HG03159 (cell line): ENCODE results near the gene QSER1.
"Not testable (repeated sequence)": the region's sequence is repeated elsewhere in the genome, so short reads cannot be mapped to it uniquely, and the experiment has no call there.

Experiments used
- ATAC-seq: cut with Tn5 transposase; IDR thresholded peaks from one replicate; pipeline ENCODE4 v1.9.1; 2021; ENCODE audit warnings: mild to moderate bottlenecking, moderate library complexity; ENCODE audit not compliant: unreplicated experiment

The QSER1 gene

GRCh38 chr11:32892355-32893092 is at the start of gene QSER1:
QSER1 (plus strand) TSS chr11:32892811; CDS start chr11:32893126, 315 bp downstream.
- peak; percentile 60 for ATAC-seq

DNA sequence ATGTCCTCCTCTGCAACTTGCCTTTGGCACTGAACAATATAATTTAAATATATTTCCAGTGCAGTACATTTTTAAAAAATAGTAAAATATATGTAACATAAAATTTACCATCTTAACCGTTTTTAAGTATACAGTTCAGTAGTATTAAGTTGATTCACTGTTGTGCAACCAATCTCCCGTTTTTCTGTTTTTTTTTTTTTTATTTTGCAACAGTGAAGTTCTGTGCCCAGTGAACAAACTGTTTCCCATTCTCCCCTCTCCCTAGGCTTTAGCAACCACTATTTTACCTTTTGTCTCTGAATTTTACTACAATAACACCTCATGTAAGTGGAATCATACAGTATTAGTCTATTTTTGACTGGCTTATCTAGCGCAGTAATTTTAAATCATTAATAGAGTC is 49.1 kb upstream of the QSER1 start:
- no peak for ATAC-seq

DNA sequence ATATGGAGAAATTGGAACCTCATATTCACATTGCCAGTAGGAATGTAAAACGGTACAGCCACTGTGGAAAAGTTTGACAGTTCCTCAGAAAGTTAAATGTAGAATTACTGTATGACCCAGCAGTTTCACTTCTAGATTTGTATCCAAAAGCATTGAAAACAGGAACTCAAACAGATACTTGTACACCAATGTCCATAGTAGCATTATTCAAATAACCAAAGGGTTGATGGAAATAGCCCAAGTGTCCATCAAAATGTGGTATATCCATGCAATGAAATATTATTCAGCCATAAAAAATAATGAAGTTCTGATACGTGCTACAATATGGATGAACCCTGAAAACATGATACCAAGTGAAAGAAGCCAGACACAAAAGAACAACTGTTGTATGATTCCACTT is 45.1 kb upstream of the QSER1 start:
- ATAC-seq = no peak

DNA sequence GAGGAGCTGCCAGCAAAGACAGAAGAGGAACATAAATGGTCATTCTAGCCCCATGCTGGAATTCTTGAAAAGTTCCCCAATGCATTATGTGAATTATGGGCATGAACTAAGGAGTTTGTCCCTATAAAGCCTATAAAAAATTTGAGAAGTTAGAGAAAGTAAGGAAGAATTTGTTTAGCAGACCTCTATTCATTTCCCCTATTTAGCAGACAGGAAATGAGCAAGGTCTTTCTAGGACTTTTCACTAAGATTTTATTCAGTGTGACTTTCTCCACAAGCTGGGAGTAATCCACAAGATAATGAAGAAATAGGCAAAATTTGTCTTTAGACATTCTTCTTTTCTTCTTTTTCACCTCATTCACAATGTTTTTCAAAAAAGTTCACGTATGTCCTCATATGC is 42.9 kb upstream of the QSER1 start:
- no peak for ATAC-seq

DNA sequence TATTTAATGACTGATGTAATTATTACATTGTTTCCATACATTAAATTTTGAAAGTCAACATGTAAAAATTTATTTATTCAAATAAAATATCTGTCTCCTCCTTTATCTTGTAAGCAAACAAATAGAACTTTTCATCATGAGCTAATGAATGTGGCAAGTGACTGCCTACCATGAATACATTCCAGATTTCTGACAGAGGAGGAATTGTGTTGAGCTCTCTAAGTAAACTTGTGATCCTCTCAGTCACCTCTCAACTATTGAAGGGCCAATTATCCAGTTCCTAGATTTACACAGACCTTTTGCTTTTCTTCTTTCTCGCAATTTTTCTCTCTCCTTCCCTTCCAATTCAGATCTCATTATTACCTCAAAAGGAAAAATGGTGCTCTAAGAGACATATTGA is 41.4 kb upstream of the QSER1 start:
- no peak for ATAC-seq

- no peak for ATAC-seq
Measured at GRCh38 chr11:32852207-32852606, 40.4 kb upstream of the QSER1 start.

DNA sequence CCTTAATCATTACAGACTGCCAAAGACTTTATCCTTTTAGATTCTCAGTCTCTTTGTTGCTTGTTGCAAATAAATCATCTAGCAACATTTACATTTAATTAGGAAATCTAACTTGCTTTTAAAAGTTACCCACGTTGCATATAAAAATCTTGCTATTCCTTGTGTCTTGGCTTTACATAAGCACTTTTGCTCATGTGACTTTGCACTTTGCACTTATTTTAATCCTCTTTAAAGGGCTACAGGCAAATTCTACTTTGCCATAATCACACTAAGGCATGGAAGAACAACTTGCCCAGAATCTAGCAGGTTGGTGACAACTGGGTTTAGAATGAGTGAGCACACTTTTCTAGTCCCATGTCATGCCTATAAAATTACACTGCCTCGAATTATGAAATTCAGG is 37.0 kb upstream of the QSER1 start:
- no peak for ATAC-seq

DNA sequence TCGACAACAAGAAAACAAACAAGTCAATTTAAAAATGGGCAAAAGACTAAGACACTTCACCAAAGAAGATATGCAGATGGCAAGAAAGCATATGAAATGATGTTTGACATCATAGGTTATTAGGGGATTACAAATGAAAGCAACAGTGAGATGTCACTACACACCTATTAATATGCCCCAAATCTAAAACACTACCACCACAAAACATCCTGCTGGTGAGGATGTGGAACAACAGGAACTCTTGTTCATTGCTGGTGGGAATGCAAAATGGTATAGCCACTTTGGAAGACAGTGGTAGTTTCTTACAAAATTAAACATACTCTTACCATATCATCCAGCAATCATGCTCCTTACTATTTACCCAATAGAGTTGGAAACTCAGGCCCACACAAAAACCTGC is 33.9 kb upstream of the QSER1 start:
- no peak for ATAC-seq

- no peak for ATAC-seq
Measured at GRCh38 chr11:32861850-32862577, 30.6 kb upstream of the QSER1 start.

- ATAC-seq = no peak
Measured at GRCh38 chr11:32864555-32864954, 28.1 kb upstream of the QSER1 start.

GRCh38 chr11:32868752-32869151 is 23.9 kb upstream of the QSER1 start:
- not testable (repeated sequence) for ATAC-seq

DNA sequence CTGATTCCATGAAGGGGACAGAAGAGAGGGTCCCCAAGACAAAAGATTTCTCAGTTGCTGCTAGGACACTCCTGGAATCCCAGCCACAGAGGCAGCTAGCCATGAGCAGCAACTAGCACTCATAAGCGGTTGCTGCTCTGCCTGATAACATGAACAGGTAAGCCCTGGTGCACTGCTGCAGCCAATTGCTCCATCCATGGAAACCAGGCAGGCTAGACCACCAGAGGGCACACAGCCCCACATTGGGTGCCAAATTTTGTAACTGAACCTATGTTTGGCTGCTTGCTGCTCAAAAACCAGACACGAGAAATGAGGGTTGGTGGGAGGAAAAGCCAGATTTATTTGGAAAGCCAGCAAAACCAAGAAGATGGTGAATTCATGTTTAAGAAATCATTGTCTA is 21.9 kb upstream of the QSER1 start:
- ATAC-seq = no peak

- ATAC-seq = no peak
Measured at GRCh38 chr11:32874132-32874531, 18.5 kb upstream of the QSER1 start.

DNA sequence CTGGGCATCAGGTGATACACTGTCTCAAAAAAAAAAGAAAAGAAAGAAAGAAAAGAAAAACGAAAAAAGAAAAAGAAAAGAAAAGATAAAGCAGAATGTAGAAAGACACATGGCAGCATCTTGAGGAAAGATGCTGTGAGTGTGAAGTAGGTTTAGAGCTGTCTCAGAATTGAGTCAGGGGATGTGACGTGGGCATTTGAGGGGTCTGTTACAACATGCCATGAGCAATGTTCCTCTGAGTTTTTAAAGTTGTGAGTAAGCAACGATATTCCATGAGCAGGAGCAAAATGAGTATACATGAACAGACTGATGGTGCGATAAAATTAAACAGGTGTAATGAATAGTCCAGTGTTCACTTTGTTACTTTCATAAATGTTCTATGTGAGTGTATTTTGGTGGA is 11.3 kb upstream of the QSER1 start:
- no peak for ATAC-seq

DNA sequence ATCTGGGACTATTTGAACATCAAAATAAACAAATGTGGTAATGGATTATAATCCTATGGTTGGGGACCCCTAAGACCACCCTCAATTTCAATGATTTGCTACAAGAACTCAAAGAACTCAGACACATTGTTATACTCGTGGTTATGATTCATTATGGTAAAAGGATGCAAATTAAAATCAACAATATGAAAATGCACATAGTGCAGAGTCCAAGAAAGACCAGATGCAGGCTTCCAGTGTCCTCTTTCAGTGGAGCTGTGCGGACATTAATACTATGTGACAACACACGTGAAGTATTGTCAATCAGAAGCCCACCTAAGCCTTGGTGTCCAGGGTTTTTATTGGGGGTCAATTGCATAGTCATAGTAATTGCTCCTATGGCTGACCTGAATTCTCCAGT is 9.2 kb upstream of the QSER1 start:
- no peak for ATAC-seq

DNA sequence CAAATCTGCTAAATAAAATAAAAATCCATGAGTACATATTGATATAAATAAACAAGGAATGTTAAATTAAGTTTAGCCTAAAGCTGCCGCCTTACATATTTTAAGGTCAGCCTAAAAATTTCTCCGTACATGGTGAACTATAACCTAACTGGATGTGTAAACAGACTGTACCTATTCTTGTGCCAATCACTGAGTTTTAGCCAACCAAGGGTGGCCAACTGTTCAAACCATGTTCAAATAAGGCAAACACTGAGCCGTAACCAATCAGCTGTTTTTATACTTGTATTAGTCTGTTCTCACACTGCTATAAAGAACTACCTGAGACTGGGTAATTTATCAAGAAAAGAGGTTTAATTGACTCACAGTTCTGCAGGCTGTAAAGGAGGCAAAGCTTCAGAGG is 8.6 kb upstream of the QSER1 start:
- no peak for ATAC-seq

- ATAC-seq = no peak
Measured at GRCh38 chr11:32884770-32885384, 7.7 kb upstream of the QSER1 start.

- no peak for ATAC-seq
Measured at GRCh38 chr11:32885556-32885955, 7.1 kb upstream of the QSER1 start.

GRCh38 chr11:32886180-32886579 is 6.4 kb upstream of the QSER1 start:
- no peak for ATAC-seq

GRCh38 chr11:32887707-32888383 is 4.8 kb upstream of the QSER1 start:
- ATAC-seq = not testable (repeated sequence)

DNA sequence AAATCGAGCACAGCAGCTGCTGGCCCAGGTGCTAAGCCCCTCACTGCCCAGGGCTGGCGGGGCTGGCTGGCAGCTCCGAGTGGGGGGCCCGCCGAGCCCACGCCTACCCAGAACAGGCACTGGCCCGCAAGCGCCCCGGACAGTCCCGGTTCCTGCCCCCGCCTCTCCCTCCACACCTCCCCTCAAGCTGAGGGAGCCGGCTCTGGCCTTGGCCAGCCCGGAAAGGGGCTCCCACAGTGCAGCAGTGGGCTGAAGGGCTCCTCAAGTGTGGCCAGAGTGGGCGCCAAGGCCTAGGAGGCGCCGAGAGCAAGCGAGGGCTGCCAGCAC is 4.3 kb upstream of the QSER1 start:
- ATAC-seq = not testable (repeated sequence)

- no peak for ATAC-seq
Measured at GRCh38 chr11:32888805-32889204, 3.8 kb upstream of the QSER1 start.
